Measurements from ENCODE around the gene HMGN4.

Gene HMGN4

DNA sequence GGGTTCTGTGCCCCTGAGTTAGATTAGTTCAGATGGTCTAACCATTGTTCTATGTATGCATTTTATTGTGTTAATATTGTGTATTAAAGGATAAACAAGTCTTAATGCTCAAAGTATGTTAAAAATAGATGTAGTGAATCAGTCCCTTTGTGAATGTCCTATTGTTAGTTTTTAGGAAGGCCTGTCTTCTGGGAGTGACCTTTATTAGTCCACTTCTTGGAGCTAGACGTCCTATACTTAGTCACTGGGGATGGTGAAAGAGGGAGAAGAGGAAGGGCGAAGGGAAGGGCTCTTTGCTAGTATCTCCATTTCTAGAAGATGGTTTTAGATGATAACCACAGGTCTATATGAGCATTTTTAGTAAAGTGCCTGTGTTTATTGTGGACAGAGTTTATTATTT is 12.3 kb upstream of the HMGN4 start:
- ChIA-PET POLR2A (interaction anchor here (1.2 kb wide), 1 partner anchor 11 kb away, joined by 8 read pairs; no protein-coding TSS in a partner anchor), CTCF (no interaction called here)
- no peak for DNase-seq (ENCODE audit: extremely low spot score)
- no peak for TF ChIP-seq BHLHE40 (IDR thresholded peaks at IDR 0.05; ENCODE audit: borderline replicate concordance)
- no peak for TF ChIP-seq CTBP1 (IDR thresholded peaks at IDR 0.05; ENCODE audit: borderline replicate concordance)
- TF ChIP-seq LEF1 (IDR thresholded peaks at IDR 0.05; ENCODE audit: borderline replicate concordance) = no peak
- no peak for TF ChIP-seq ARNT (IDR thresholded peaks at IDR 0.05)
- TF ChIP-seq FOXK2 (IDR thresholded peaks at IDR 0.05) = no peak
- no peak for TF ChIP-seq SP1 (IDR thresholded peaks at IDR 0.05)
- TF ChIP-seq FOXA1 (IDR thresholded peaks at IDR 0.05) = no peak
- TF ChIP-seq SUZ12 (IDR thresholded peaks at IDR 0.05) = no peak
- no peak for TF ChIP-seq HDGF (IDR thresholded peaks at IDR 0.05; ENCODE audit: borderline replicate concordance)
- no peak for TF ChIP-seq TARDBP (IDR thresholded peaks at IDR 0.05)
- no peak for TF ChIP-seq L3MBTL2 (conservative IDR thresholded peaks at IDR 0.05)
- no peak for TF ChIP-seq ZNF384 (IDR thresholded peaks at IDR 0.05)
- TF ChIP-seq FOXM1 (IDR thresholded peaks at IDR 0.05; ENCODE audit: borderline replicate concordance) = no peak
- TF ChIP-seq, protein P1, sequence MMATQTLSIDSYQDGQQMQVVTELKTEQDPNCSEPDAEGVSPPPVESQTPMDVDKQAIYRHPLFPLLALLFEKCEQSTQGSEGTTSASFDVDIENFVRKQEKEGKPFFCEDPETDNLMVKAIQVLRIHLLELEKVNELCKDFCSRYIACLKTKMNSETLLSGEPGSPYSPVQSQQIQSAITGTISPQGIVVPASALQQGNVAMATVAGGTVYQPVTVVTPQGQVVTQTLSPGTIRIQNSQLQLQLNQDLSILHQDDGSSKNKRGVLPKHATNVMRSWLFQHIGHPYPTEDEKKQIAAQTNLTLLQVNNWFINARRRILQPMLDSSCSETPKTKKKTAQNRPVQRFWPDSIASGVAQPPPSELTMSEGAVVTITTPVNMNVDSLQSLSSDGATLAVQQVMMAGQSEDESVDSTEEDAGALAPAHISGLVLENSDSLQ (IDR thresholded peaks at IDR 0.05) = no peak
- no peak for TF ChIP-seq ELF4 (IDR thresholded peaks at IDR 0.05)

DNA sequence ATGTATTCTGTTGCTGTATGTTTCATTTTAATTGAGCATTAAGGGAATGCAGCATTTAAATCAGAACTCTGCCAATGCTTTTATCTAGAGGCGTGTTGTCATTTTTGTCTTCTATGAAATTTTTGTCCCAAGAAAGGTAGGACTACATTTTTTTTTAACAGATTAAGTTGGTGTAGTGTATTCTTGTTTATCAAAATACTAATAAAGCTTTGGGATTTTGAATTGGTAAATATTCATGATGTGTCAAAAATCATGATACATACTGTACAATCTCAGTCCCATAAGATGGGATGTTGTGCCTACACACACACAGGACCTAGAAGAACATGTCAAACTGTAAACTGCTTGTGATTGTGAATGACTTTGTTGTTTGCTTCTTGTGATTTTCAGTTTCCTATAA is 11.2 kb upstream of the HMGN4 start:
- TF ChIP-seq NFRKB (IDR thresholded peaks at IDR 0.05) (no peak), LEF1 (IDR thresholded peaks at IDR 0.05; ENCODE audit: borderline replicate concordance) (no peak), SUZ12 (IDR thresholded peaks at IDR 0.05) (no peak), CTBP1 (IDR thresholded peaks at IDR 0.05; ENCODE audit: borderline replicate concordance) (no peak), HDGF (IDR thresholded peaks at IDR 0.05; ENCODE audit: borderline replicate concordance) (no peak), ARNT (IDR thresholded peaks at IDR 0.05) (no peak), ZNF384 (IDR thresholded peaks at IDR 0.05) (no peak), FOXK2 (IDR thresholded peaks at IDR 0.05) (no peak)
- CTCF ChIA-PET = interaction anchor here (0.7 kb wide), 1 partner anchor 186 kb away, joined by 4 read pairs; no protein-coding TSS in a partner anchor
- POLR2A ChIA-PET = interaction anchor here (1.2 kb wide), 1 partner anchor 10 kb away, joined by 8 read pairs; no protein-coding TSS in a partner anchor
- DNase-seq (ENCODE audit: extremely low spot score) = no peak

DNA sequence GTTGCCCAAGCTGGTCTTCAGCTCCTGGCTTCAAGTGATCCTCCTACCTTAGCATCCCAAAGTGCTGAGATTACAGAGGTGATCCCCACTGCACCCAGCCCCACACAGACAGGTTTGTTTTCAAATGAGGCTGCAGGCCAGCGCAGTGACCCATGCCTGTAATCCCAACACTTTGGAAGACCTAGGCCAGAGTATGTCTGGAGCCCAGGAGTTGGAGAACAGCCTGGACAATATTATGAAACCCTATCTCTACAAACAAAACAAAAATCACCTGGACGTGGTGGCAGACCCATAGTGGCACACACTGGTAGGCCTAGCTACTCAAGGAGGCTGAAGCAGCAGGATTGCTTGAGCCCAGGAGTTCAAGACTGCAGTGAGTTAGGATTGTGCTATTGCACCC is 8.0 kb upstream of the HMGN4 start:
- ChIA-PET POLR2A (interaction anchor here (1.1 kb wide), 1 partner anchor 8 kb away, joined by 3 read pairs; no protein-coding TSS in a partner anchor), CTCF (no interaction called here)
- DNase-seq (ENCODE audit: extremely low spot score) = no peak
- no peak for TF ChIP-seq TARDBP (IDR thresholded peaks at IDR 0.05)
- no peak for TF ChIP-seq LEF1 (IDR thresholded peaks at IDR 0.05; ENCODE audit: borderline replicate concordance)
- no peak for TF ChIP-seq HDGF (IDR thresholded peaks at IDR 0.05; ENCODE audit: borderline replicate concordance)
- TF ChIP-seq FOXM1 (IDR thresholded peaks at IDR 0.05; ENCODE audit: borderline replicate concordance) = no peak
- TF ChIP-seq NFRKB (IDR thresholded peaks at IDR 0.05) = no peak
- TF ChIP-seq FOXA1 (IDR thresholded peaks at IDR 0.05) = no peak
- TF ChIP-seq CTBP1 (IDR thresholded peaks at IDR 0.05; ENCODE audit: borderline replicate concordance) = no peak
- no peak for TF ChIP-seq SP1 (IDR thresholded peaks at IDR 0.05)
- TF ChIP-seq ARNT (IDR thresholded peaks at IDR 0.05) = no peak
- no peak for TF ChIP-seq ZNF384 (IDR thresholded peaks at IDR 0.05)
- no peak for TF ChIP-seq FOXK2 (IDR thresholded peaks at IDR 0.05)
- no peak for TF ChIP-seq SUZ12 (IDR thresholded peaks at IDR 0.05)
- TF ChIP-seq BHLHE40 (IDR thresholded peaks at IDR 0.05; ENCODE audit: borderline replicate concordance) = no peak
- TF ChIP-seq ELF4 (IDR thresholded peaks at IDR 0.05) = no peak
- TF ChIP-seq L3MBTL2 (conservative IDR thresholded peaks at IDR 0.05) = no peak
- TF ChIP-seq, protein P1 (IDR thresholded peaks at IDR 0.05) = no peak

DNA sequence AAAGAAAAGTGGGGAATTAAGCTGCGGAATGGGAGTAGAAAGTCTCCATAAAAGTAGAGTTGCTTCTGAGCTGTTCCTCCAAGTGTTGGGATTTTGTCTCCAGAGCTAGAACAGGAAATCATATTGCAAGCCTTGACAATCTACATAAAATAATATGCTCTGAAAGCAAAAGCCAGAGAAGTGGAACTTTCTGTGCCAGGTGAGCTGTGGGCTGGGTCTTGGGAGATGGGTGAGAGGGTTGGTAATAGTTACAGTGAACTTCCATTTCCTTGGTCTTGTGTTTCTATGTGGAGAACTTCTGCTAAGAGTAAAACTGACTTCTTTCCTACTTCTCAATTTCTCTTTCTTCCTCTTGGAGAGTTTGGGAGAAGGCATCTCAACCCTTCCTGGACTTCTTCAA is 6.3 kb upstream of the HMGN4 start:
- TF ChIP-seq CTBP1 (IDR thresholded peaks at IDR 0.05; ENCODE audit: borderline replicate concordance) = no peak
- no peak for TF ChIP-seq SUZ12 (IDR thresholded peaks at IDR 0.05)
- no peak for TF ChIP-seq FOXM1 (IDR thresholded peaks at IDR 0.05; ENCODE audit: borderline replicate concordance)
- no peak for TF ChIP-seq NFRKB (IDR thresholded peaks at IDR 0.05)
- no peak for DNase-seq (ENCODE audit: extremely low spot score)
- ChIA-PET POLR2A (no interaction called here), CTCF (interaction anchor here (0.6 kb wide), 1 partner anchor 192 kb away, joined by 3 read pairs; no protein-coding TSS in a partner anchor)

DNA sequence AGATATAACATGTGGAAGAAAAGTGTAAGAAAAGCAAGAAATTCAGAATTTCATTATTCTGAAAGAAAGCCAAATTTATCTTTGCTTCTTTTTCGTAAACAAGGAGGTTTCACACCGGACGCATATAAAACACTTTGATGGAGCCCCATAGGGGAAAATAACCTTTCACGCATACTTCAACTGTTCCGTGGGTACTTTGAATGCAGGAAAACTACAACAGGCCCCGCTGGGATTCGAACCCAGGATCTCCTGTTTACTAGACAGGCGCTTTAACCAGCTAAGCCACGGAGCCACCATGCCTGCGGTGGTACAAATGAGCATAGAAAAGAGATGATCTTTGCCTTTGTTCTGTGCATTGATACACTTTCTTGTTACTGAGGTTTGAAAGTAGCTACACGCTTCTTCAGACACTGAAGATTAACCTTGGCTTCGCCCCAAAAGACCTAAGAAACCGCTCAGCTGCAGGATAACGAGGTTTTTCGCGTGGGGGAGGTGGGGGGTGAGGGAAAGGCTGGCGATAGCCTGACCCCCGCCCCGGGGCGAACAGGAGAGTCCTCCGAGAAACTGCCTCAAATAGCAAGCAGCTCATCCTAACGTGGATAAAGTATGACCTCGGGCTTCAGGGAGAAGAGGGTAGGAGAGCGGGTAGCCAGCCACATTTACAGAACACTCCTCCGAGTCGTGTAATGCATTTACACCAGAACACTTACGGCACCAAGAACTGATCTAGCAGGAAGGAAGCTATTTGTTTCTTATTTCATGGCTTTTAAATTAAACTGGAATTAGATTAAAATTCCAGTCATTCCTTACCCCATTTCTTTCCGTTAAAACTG is 5.3 kb upstream of the HMGN4 start:
- ChIA-PET POLR2A (interaction anchor here (0.7 to 1.8 kb wide), 11 partner anchors 10 to 511 kb away, joined by 3 to 8 read pairs (median 3); no protein-coding TSS in a partner anchor), CTCF (interaction anchor here (0.7 kb wide), 2 partner anchors 21 to 594 kb away, joined by 3 to 4 read pairs; no protein-coding TSS in a partner anchor)
- DNase-seq (ENCODE audit: extremely low spot score) = peak; percentile 61
- TF ChIP-seq FOXK2 (IDR thresholded peaks at IDR 0.05) = peak; percentile 76; the same call in 1 of the 2 replicates
- TF ChIP-seq, protein P1 (IDR thresholded peaks at IDR 0.05) = no peak
- no peak for TF ChIP-seq BHLHE40 (IDR thresholded peaks at IDR 0.05; ENCODE audit: borderline replicate concordance)
- TF ChIP-seq HDGF (IDR thresholded peaks at IDR 0.05; ENCODE audit: borderline replicate concordance) = no peak
- no peak for TF ChIP-seq FOXA1 (IDR thresholded peaks at IDR 0.05)
- TF ChIP-seq ZNF384 (IDR thresholded peaks at IDR 0.05) = no peak
- TF ChIP-seq TARDBP (IDR thresholded peaks at IDR 0.05) = peak; percentile 82
- no peak for TF ChIP-seq CTBP1 (IDR thresholded peaks at IDR 0.05; ENCODE audit: borderline replicate concordance)
- TF ChIP-seq ELF4 (IDR thresholded peaks at IDR 0.05) = no peak
- TF ChIP-seq LEF1 (IDR thresholded peaks at IDR 0.05; ENCODE audit: borderline replicate concordance) = no peak
- TF ChIP-seq ARNT (IDR thresholded peaks at IDR 0.05) = no peak
- no peak for TF ChIP-seq L3MBTL2 (conservative IDR thresholded peaks at IDR 0.05)
- TF ChIP-seq SUZ12 (IDR thresholded peaks at IDR 0.05) = no peak
- TF ChIP-seq SP1 (IDR thresholded peaks at IDR 0.05) = no peak
